Fibroblast of lung (primary cell): ENCODE measurements around the gene TUBGCP6.

Source experiments
- CTCF ChIP-seq, 2 donors: IDR thresholded peaks in 1 of 2; conservative IDR thresholded peaks in 1 of 2; 1 replicate in 1 of 2; 2 replicates in 1 of 2; pipeline ENCODE4 v1.5.1; 2011 to 2012; ENCODE audit warnings: low read length in 2 of 2, control low read depth in 1 of 2, inconsistent platforms in 1 of 2, low read depth in 1 of 2, mild to moderate bottlenecking in 1 of 2
- EZH2 ChIP-seq: IDR thresholded peaks from 2 replicates; pipeline ENCODE4 v1.5.1; 2012; ENCODE audit warnings: low read length, control low read depth, mild to moderate bottlenecking; ENCODE audit errors: missing control alignments

DNA sequence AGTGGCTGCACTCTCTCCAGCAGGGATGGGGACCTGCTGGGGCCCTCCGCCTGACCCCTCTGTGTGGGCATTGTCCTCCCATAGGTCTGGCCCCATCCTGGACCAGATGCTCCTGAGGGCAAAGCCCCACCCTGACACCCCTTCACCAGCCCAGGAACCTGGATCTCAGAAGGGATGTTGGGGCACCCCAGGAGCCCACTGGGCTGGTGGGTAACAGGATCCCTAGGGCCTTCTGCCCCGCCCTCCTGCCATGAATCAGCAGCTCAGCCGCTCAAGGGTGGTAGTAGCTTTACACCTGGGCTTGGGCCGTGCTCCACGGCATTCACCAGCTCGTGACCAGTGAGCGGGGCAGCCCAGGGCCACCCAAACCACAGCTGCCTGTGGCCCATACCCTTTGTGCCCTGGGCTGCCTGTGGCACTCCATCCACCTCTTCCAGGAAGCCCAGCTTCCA is 17.7 kb upstream of the TUBGCP6 start:
- TF ChIP-seq CTCF (conservative IDR thresholded peaks at IDR 0.05 in 1 of 2, IDR thresholded peaks at IDR 0.05 in 1 of 2; ENCODE audit: low read depth in 1 of 2, low read length in 2 of 2) (no peak), EZH2 (no peak)
